ENCODE data around the gene PPP1R13L. TPM values are rescaled to one million over a fixed set of nuclear protein-coding genes. Genes with fewer than 3 reads are reported as not detected.

PPP1R13L gene
- total RNA-seq, 2 donors from 2014 or later: 112 to 230 TPM

DNA sequence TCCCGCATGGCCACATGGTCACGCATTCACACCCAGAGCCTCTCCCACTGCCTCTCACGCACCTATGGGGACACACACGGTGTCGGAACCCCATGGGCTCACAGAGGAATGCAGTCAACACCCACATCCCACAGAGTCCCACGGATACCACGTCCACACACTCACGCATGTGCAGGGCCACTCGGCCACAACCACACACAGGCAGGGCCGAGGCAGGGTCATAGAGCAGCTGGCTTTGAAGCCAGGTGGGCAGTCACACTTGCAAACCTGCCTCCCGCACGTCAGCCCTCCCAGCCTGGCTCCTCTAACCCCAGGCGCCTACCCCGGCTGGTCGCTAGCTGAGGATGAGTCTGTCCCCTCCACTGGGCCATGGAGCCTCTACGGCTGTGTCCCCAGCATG lies 42.6 kb downstream of the PPP1R13L start:
- TF ChIP-seq, protein P1, sequence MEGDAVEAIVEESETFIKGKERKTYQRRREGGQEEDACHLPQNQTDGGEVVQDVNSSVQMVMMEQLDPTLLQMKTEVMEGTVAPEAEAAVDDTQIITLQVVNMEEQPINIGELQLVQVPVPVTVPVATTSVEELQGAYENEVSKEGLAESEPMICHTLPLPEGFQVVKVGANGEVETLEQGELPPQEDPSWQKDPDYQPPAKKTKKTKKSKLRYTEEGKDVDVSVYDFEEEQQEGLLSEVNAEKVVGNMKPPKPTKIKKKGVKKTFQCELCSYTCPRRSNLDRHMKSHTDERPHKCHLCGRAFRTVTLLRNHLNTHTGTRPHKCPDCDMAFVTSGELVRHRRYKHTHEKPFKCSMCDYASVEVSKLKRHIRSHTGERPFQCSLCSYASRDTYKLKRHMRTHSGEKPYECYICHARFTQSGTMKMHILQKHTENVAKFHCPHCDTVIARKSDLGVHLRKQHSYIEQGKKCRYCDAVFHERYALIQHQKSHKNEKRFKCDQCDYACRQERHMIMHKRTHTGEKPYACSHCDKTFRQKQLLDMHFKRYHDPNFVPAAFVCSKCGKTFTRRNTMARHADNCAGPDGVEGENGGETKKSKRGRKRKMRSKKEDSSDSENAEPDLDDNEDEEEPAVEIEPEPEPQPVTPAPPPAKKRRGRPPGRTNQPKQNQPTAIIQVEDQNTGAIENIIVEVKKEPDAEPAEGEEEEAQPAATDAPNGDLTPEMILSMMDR (IDR thresholded peaks at IDR 0.05): no peak
- no peak for DNase-seq (ENCODE audit: low spot score)
- H3K27ac ChIP-seq: no peak overlapping the region
- no peak overlapping the region for H3K4me3 ChIP-seq
- peaks cover 13% of the 10 kb centered on the region for H3K36me3 ChIP-seq
- no peaks in the 10 kb centered on the region for H3K27me3 ChIP-seq
- H3K9me3 ChIP-seq: no peaks in the 10 kb centered on the region
- H3K4me1 ChIP-seq: no peaks in the 10 kb centered on the region

DNA sequence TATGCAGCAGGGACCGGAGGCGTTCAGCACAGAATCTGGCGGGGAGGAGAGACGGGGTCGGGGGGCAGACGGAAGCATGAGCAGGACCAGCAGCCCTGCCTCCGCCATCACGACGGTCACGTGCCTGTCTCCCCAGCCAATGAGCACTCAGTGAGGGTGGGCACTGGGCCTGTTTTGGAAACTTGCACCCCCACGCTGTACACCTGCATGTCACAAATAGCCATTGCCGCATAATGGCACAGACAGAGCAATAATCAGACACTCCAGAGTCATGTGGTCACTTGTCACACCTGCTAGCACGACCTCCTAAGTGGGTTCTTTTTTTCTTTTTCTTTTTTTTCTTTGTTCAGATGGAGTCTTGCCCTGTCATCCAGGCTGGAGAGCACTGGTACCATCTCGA lies 43.3 kb downstream of the PPP1R13L start:
- H3K4me3 ChIP-seq: no peak overlapping the region
- DNase-seq (ENCODE audit: low spot score): no peak
- no peaks in the 10 kb centered on the region for H3K27me3 ChIP-seq
- TF ChIP-seq, protein P1 (IDR thresholded peaks at IDR 0.05): no peak
- H3K9me3 ChIP-seq: no peaks in the 10 kb centered on the region
- H3K27ac ChIP-seq: no peak overlapping the region
- H3K36me3 ChIP-seq: peaks cover 13% of the 10 kb centered on the region
- no peaks in the 10 kb centered on the region for H3K4me1 ChIP-seq

DNA sequence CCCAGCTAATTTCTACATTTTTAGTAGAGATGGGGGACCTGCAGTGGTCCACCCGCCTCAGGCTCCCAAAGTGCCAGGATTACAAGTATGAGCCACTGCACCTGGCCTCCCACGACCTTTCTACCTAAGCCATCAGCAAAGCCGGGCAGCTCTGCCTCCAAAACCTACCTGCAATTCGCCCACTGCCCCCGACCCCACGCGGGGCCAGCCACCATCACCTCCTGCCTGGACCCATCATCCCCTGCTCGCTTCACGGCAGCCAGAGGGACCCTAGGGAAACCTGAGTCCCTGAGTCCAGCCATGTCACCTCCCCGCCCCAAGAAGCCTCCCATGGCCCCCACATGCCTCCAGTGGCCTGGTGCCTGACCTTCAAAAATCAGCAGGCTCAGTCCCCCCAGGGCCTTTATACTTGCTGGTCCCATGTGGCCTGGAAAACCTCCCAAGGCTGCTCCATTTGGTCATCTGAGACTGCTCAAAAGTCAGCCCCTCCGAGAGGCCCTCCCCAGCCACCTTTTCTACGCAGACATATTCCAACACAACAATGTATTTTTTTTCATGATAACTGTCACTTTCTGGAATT lies 46.6 kb downstream of the PPP1R13L start:
- TF ChIP-seq, protein P1 (IDR thresholded peaks at IDR 0.05): no peak
- H3K27ac ChIP-seq: no peak overlapping the region
- no peaks in the 10 kb centered on the region for H3K27me3 ChIP-seq
- H3K36me3 ChIP-seq: peaks cover 9% of the 10 kb centered on the region
- H3K4me1 ChIP-seq: no peaks in the 10 kb centered on the region
- no peak overlapping the region for H3K4me3 ChIP-seq
- no peaks in the 10 kb centered on the region for H3K9me3 ChIP-seq
- DNase-seq (ENCODE audit: low spot score): no peak

DNA sequence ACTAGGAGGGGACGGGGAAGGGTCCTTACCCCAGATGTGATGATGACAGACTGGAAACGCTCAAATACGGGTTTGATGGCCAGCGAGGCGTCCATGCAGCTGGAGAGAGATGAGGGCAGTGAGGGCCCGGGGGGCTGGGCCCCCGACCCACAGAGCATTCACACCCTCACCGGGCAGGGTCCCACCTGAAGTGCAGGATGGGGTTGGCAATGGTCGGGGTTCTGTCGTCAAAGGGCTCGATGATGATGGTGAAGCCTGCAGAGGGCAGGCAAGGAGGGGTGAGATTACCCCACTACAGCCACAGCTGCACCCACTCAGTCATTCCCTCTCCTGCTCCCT lies 47.5 kb downstream of the PPP1R13L start:
- no peak for DNase-seq (ENCODE audit: low spot score)
- Histone ChIP-seq H3K36me3 (peaks cover 13% of the 10 kb centered on the region), H3K9me3 (no peaks in the 10 kb centered on the region), H3K4me1 (no peaks in the 10 kb centered on the region), H3K27me3 (no peaks in the 10 kb centered on the region), H3K27ac (no peak overlapping the region), H3K4me3 (no peak overlapping the region)
- TF ChIP-seq, protein P1 (IDR thresholded peaks at IDR 0.05): no peak

DNA sequence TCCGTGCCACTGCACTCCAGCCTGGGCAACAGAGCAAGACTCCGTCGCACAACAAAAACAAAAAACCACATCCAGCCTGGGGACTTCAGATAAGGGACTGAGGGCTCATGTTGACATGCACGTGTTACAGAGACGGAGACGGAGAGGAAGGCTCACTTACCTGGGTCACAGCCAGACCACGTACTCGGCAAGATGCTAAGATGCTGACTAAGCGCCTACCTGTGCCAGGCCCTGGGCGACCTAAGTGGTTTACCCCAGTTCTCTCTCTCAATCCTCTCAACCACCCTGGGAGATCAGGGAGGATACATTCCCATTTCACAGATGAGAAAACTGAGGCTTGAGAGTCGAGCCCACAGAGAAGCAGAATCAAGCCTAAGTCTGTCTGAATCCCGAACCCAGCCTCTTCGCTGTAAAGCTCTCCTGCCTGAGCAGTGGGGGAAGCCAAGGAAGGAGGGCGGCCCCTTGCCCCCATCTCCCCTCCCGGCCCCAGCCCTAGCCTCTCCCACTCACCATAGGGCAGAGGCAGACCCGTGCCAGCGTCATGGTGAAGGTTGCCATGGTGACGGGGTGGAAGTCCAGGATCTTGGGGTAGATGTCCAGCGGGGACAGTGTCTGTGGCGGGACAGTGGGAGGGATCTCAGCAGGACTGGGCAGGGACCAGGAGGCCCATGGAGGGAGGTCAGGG lies 48.0 kb downstream of the PPP1R13L start:
- Histone ChIP-seq H3K36me3 (peaks cover 17% of the 10 kb centered on the region), H3K27ac (no peak overlapping the region), H3K4me3 (no peak overlapping the region), H3K27me3 (no peaks in the 10 kb centered on the region), H3K9me3 (no peaks in the 10 kb centered on the region), H3K4me1 (no peaks in the 10 kb centered on the region)
- DNase-seq (ENCODE audit: low spot score): no peak
- TF ChIP-seq, protein P1 (IDR thresholded peaks at IDR 0.05): no peak

DNA sequence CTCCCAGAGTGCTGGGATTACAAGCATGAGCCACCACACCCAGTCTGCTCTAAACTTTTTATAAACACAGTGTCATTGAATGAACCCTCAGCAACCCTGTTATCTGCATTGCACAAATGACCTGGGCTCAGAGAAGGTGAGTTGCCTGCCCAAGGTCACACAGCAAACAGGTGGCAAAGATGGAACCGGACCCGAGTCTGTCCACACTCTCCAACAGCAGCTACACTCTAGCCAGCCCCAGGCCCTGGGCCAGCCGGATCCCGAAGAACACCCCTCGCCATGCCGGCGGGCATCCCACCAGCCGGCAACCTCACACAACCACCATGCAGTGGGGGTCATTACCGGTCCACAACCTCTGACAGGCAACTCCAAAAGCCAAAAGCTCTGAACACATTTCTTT lies 49.0 kb downstream of the PPP1R13L start:
- Histone ChIP-seq H3K4me3 (no peak overlapping the region), H3K4me1 (no peaks in the 10 kb centered on the region), H3K27me3 (no peaks in the 10 kb centered on the region), H3K9me3 (no peaks in the 10 kb centered on the region), H3K36me3 (peaks cover 26% of the 10 kb centered on the region), H3K27ac (no peak overlapping the region)
- TF ChIP-seq, protein P1 (IDR thresholded peaks at IDR 0.05): no peak
- DNase-seq (ENCODE audit: low spot score): no peak
